Measurements from ENCODE around the gene C5AR2. TPM values are rescaled to one million over a fixed set of nuclear protein-coding genes. Genes with fewer than 3 reads are reported as not detected.

Gene C5AR2
- total RNA-seq, 1 donor from 2014 or later, result not detected

DNA sequence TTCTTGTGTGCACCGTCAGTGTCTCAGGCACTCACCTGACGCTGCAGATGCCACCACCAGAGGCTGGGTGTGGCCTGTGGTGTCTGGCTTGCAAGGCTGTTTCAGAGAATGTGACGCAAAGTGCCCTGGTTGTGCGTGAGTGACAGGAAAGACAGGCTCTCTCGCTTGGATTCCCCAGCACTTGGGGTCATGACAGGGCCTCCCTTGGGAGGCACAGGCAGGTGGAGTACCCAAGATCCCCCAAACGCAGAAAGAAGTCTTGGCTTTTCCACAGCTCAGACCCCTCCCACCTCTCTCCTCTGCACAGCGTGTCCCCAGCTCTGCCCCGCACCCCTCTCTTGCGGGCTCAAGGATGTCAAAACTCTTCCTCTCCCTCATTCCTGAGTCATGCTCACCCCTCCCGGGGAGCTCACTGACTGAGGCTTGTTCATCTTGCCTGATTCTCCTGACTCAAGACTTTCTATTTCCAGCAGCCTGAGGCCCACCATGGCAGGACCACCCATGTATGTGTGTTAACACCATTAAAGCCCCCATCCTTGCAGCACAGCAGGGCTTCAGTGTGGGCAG lies 38.2 kb downstream of the C5AR2 start:
- no peak for DNase-seq (ENCODE audit: low spot score in 2 of 2, unreplicated experiment in 2 of 2)
- Mint-ChIP-seq H3K4me3 (no peak overlapping the region), H3K27me3 (ENCODE audit: low read depth) (no peaks in the 10 kb centered on the region), H3K9me3 (no peaks in the 10 kb centered on the region), H3K36me3 (peaks cover 20% of the 10 kb centered on the region), H3K4me1 (no peaks in the 10 kb centered on the region), H3K27ac (no peak overlapping the region)
- TF ChIP-seq, protein P1, sequence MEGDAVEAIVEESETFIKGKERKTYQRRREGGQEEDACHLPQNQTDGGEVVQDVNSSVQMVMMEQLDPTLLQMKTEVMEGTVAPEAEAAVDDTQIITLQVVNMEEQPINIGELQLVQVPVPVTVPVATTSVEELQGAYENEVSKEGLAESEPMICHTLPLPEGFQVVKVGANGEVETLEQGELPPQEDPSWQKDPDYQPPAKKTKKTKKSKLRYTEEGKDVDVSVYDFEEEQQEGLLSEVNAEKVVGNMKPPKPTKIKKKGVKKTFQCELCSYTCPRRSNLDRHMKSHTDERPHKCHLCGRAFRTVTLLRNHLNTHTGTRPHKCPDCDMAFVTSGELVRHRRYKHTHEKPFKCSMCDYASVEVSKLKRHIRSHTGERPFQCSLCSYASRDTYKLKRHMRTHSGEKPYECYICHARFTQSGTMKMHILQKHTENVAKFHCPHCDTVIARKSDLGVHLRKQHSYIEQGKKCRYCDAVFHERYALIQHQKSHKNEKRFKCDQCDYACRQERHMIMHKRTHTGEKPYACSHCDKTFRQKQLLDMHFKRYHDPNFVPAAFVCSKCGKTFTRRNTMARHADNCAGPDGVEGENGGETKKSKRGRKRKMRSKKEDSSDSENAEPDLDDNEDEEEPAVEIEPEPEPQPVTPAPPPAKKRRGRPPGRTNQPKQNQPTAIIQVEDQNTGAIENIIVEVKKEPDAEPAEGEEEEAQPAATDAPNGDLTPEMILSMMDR (IDR thresholded peaks at IDR 0.05; ENCODE audit: unreplicated experiment), result no peak

DNA sequence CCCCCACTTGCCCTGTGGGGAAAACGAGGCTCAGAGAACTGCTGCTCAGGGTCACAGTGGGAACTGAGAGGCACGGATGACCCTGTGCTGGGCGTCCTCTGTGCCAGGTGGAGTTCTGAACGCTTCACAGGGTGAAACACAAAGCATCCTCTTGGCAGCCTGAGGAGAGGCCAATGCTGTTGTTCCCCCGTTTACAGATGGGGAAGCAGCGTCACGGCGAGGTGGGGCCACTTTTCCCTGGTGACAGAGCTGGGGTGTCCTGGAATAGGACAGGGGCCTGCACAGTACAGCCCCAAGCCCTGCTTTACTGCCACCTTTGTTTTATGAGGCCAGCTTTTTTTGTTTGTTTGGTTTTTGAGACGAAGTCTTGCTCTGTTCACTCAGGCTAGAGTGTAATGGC lies 39.3 kb downstream of the C5AR2 start:
- H3K9me3 Mint-ChIP-seq, result no peaks in the 10 kb centered on the region
- H3K4me1 Mint-ChIP-seq, result no peaks in the 10 kb centered on the region
- DNase-seq (ENCODE audit: low spot score in 2 of 2, unreplicated experiment in 2 of 2), result no peak
- no peak overlapping the region for H3K4me3 Mint-ChIP-seq
- H3K27me3 Mint-ChIP-seq (ENCODE audit: low read depth), result no peaks in the 10 kb centered on the region
- peaks cover 15% of the 10 kb centered on the region for H3K36me3 Mint-ChIP-seq
- no peak overlapping the region for H3K27ac Mint-ChIP-seq
- TF ChIP-seq, protein P1 (IDR thresholded peaks at IDR 0.05; ENCODE audit: unreplicated experiment), result no peak

DNA sequence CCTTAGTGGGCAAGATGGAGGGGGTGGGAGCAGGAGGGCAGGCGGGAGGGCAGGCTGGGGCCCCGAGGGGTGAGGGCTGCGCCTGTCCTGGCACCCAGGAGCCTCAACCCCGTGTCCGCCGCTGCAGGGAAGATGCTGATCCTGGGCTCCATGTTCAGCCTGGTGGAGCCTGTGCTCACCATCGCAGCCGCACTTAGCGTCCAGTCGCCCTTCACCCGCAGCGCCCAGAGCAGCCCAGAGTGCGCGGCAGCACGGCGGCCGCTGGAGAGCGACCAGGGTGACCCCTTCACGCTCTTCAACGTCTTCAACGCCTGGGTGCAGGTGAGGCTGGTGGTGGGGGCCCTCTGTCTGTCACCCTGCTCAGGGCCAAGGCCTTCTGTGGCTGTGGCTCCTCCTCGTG lies 40.6 kb downstream of the C5AR2 start:
- Mint-ChIP-seq H3K9me3 (no peaks in the 10 kb centered on the region), H3K36me3 (peaks cover 15% of the 10 kb centered on the region), H3K4me3 (no peak overlapping the region), H3K27ac (no peak overlapping the region), H3K27me3 (ENCODE audit: low read depth) (no peaks in the 10 kb centered on the region), H3K4me1 (no peaks in the 10 kb centered on the region)
- TF ChIP-seq, protein P1 (IDR thresholded peaks at IDR 0.05; ENCODE audit: unreplicated experiment), result no peak
- DNase-seq (ENCODE audit: low spot score in 2 of 2, unreplicated experiment in 2 of 2), result no peak

DNA sequence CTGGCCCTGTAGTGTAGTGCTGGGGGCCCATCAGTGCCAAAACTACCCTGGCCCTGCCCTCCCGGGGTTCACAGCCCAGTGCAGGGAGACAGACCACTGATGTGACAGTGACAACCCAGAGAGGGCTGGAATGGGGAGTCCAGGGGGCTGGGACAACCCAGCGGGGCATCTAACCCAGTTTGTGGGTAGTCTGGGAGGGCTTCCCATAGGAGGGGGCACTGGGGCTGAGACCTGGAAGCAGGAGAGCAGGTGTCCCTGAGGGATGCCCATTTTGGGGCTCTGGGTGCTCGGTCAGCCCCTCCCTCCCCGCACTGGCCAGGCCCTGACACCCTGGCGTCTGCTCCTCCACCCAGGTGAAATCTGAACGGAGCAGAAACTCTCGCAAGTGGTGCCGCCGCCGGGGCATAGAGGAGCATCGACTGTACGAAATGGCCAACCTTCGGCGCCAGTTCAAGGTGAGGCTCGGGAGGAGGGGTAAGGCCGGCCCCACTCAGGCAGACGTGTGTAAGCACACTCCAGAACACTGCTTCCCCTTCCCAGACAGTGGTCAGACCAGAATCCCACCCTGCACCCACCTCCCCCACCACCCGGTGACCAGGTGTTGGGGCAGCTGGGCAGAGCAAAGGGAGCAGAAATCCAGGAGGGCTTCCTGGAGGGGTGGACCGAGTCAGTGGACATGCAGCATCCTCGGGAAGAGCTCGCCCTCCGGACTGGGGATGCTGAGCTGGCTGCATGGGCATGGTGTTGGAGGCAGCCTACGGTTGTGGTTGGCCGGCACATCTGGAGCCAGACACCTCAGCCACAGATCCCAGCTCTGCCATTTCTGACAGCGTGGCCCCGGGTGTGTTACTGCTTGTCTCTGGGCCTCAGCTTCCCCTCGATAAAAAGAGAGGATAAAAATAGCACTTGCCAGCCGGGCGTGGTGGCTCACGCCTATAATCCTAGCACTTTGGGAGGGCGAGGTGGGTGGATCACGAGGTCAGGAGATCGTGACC lies 41.6 kb downstream of the C5AR2 start:
- TF ChIP-seq, protein P1 (IDR thresholded peaks at IDR 0.05; ENCODE audit: unreplicated experiment), result no peak
- peaks cover 15% of the 10 kb centered on the region for H3K36me3 Mint-ChIP-seq
- DNase-seq (ENCODE audit: low spot score in 2 of 2, unreplicated experiment in 2 of 2), result no peak

DNA sequence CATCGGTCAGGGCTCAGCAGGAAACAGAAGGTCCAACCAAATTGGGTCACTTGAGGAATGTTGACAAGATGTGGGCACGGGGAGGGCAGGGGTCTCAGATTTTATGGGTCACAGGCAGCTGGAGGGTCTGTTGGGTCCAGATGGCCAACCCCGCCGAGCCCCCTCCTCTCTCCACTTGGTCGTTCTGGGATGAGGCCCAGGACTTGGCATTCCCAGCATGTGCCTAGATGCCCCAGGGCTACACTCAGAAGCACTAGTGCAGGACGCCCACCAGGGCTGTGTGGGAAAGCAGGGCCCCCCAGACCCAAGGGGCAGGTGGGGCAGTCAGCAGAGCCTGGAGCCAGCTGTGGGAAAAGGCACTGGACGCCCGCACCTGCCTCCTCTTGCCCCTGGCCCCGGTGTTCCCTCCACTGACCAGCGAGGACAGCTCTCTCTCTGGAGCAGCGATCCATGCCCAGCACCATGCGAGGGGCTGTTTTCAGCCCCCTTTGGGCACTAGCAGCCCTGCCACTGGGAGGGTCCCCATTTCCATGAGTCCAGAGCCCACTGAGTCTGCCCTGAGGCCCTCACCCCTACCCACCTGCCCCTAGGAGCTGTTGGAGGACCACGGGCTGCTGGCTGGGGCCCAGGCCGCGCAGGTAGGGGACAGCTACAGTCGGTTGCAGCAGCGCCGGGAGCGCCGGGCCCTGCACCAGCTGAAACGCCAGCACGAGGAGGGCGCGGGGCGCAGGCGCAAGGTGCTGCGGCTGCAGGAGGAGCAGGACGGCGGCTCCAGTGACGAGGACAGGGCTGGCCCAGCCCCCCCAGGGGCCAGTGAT lies 43.1 kb downstream of the C5AR2 start:
- Mint-ChIP-seq H3K9me3 (no peaks in the 10 kb centered on the region), H3K4me3 (no peak overlapping the region), H3K27me3 (ENCODE audit: low read depth) (no peaks in the 10 kb centered on the region), H3K4me1 (no peaks in the 10 kb centered on the region), H3K27ac (no peak overlapping the region), H3K36me3 (peaks cover 15% of the 10 kb centered on the region)
- DNase-seq (ENCODE audit: low spot score in 2 of 2, unreplicated experiment in 2 of 2), result no peak
- TF ChIP-seq, protein P1 (IDR thresholded peaks at IDR 0.05; ENCODE audit: unreplicated experiment), result no peak

More for the DNA sequence above, 41.6 kb downstream of the C5AR2 start:
- no peak overlapping the region for H3K27ac Mint-ChIP-seq
- H3K4me1 Mint-ChIP-seq, result no peaks in the 10 kb centered on the region
- no peaks in the 10 kb centered on the region for H3K9me3 Mint-ChIP-seq
- H3K4me3 Mint-ChIP-seq, result no peak overlapping the region
- no peaks in the 10 kb centered on the region for H3K27me3 Mint-ChIP-seq (ENCODE audit: low read depth)
